ENCODE measurements around the gene MDM1.

- no peak for TF ChIP-seq CTCF (IDR thresholded peaks at IDR 0.05)
- no peak for TF ChIP-seq POLR2A (IDR thresholded peaks at IDR 0.05)
- no peak for TF ChIP-seq EP300 (IDR thresholded peaks at IDR 0.05)
These were observed 18.6 kb upstream of the MDM1 start for GRCh38 chr12:68350753-68351152.

Data from stomach (tissue), 4 donors.